K562 (cell line): ENCODE results near the gene TRPM2. TPM values are rescaled to one million over a fixed set of nuclear protein-coding genes. Genes with fewer than 3 reads are reported as not detected.

Experiments
- ATAC-seq: fragments of 200-7000 bp; cut with Tn5 transposase; 3 replicates; pipeline ENCODE4 v1.9.1; 2020; ENCODE audit warnings: moderate library complexity
- BruUV-seq: library from RNA; stranded (reverse); fragments of 400-500 nt; replicated peaks from 2 replicates; lab custom pipeline; 2021; lab: Mats Ljungman, UMichigan
- CTCF ChIA-PET: fragments of 300-600 bp; formaldehyde crosslinking; extraction: SDS; loops from one replicate; lab custom pipeline; 2021; ENCODE audit warnings: low intra/inter-chr PET ratio; lab: Yijun Ruan, JAX
- POLR2A ChIA-PET: fragments of 300-600, 350-650 bp; sonication (Branson Sonifier 250); formaldehyde crosslinking; extraction: SDS; loops from one replicate; lab custom pipeline; 2021; ENCODE audit warnings: antibody characterized with exemption, inconsistent platforms; lab: Yijun Ruan, JAX
- DNase-seq, 4 experiments: peaks; one replicate each; pipeline versions ENCODE4 v3.0.0 to v3.0.0-alpha.2; 2011 to 2018; ENCODE audit warnings: low spot score in 3 of 4, mixed read lengths in 3 of 4; ENCODE audit errors: extremely low read depth in 1 of 4
- FAIRE-seq: peaks from 2 replicates; lab custom pipeline; 2011; peaks lifted over from hg19 to GRCh38; lab: Jason Lieb, UNC
- H2AFZ ChIP-seq: 2 replicates; pipeline ENCODE4 v1.6.0; 2011; ENCODE audit warnings: low read depth, low read length, control low read depth, inconsistent platforms
- H3K27ac ChIP-seq: fragments of 200-600 bp; 3 replicates; pipeline ENCODE4 v1.8.0; 2011; ENCODE audit warnings: low read depth, mild to moderate bottlenecking, control low read depth, inconsistent platforms, low read length, moderate library complexity, mixed read lengths; ENCODE audit errors: extremely low read depth
- H3K27me3 ChIP-seq, 2 experiments: fragments of 300-600 bp in 1 of 2; 2 replicates in 1 of 2; 3 replicates in 1 of 2; pipeline versions ENCODE4 v1.6.0 to v1.8.0; 2011; ENCODE audit warnings: inconsistent platforms in 2 of 2, low read length in 2 of 2, mild to moderate bottlenecking in 1 of 2, mixed read lengths in 1 of 2, moderate library complexity in 1 of 2; ENCODE audit not compliant: control insufficient read depth in 2 of 2, insufficient read depth in 2 of 2
- H3K36me3 ChIP-seq: fragments of 300-600 bp; 3 replicates; pipeline ENCODE4 v1.8.0; 2011; ENCODE audit warnings: mild to moderate bottlenecking, low read length, inconsistent platforms; ENCODE audit not compliant: control insufficient read depth, insufficient read depth
- H3K4me1 ChIP-seq, 2 experiments: fragments of 200-600 bp in 1 of 2; replicated peaks in 1 of 2; 2 replicates in 1 of 2; 3 replicates in 1 of 2; pipeline versions ENCODE4 v1.5.1 to v1.8.0; 2011; ENCODE audit warnings: inconsistent platforms in 2 of 2, low read length in 2 of 2, mild to moderate bottlenecking in 1 of 2, mixed read lengths in 1 of 2, moderate library complexity in 1 of 2; ENCODE audit not compliant: control insufficient read depth in 2 of 2, insufficient read depth in 2 of 2
- H3K4me2 ChIP-seq: 2 replicates; pipeline ENCODE4 v1.6.1; 2011; ENCODE audit warnings: low read length, control low read depth, inconsistent platforms, mixed read lengths; ENCODE audit not compliant: insufficient read depth
- H3K4me3 ChIP-seq: fragments of 200-600 bp; sonication (generic), shearing (Covaris generic); 2 replicates; pipeline ENCODE4 v1.5.1; 2016; ENCODE audit warnings: control low read depth, inconsistent platforms
- H3K79me2 ChIP-seq: fragments of 200-600 bp; 3 replicates; pipeline ENCODE4 v1.8.0; 2011; ENCODE audit warnings: low read length, inconsistent platforms; ENCODE audit not compliant: control insufficient read depth, insufficient read depth
- H3K9ac ChIP-seq, 2 experiments: 2 replicates each; pipeline versions ENCODE4 v1.6.0 to v1.6.1; 2011; ENCODE audit warnings: low read depth in 2 of 2, low read length in 2 of 2, control low read depth in 1 of 2, inconsistent platforms in 1 of 2, mild to moderate bottlenecking in 1 of 2, mixed read lengths in 1 of 2; ENCODE audit not compliant: insufficient read depth in 1 of 2
- H3K9me1 ChIP-seq: one replicate; pipeline ENCODE4 v1.6.0; 2011; ENCODE audit warnings: inconsistent platforms, mild to moderate bottlenecking, low read length, moderate library complexity; ENCODE audit not compliant: control insufficient read depth, insufficient read depth
- H3K9me3 ChIP-seq: replicated peaks from 2 replicates; pipeline ENCODE4 v1.5.1; 2011; ENCODE audit warnings: low read depth, low read length, inconsistent platforms; ENCODE audit not compliant: control insufficient read depth, insufficient read depth
- H4K20me1 ChIP-seq: replicated peaks from 2 replicates; pipeline ENCODE4 v1.6.1; 2011; ENCODE audit warnings: low read length, inconsistent platforms, mixed read lengths; ENCODE audit not compliant: control insufficient read depth, insufficient read depth
- CEBPB ChIP-seq: fragments of 450-650 bp; IDR thresholded peaks from 2 replicates; pipeline ENCODE4 v1.6.1; 2016; ENCODE audit warnings: missing genetic modification characterization, missing compliant biosample characterization
- CEBPG ChIP-seq, 3 experiments: fragments of 200-800 bp in 1 of 3; sonication (Bioruptor generic) in 1 of 3; sonication (generic) in 1 of 3; formaldehyde crosslinking in 1 of 3; IDR thresholded peaks in 2 of 3; conservative IDR thresholded peaks in 1 of 3; 2 replicates each; pipeline versions ENCODE4 v1.6.1 to v1.8.0; 2016 to 2022; ENCODE audit warnings: missing compliant biosample characterization in 2 of 3, missing genetic modification characterization in 2 of 3, mild to moderate bottlenecking in 1 of 3, missing genetic modification reagents in 1 of 3
- CREB1 ChIP-seq, 2 experiments: sonication (generic) in 1 of 2; formaldehyde crosslinking in 1 of 2; IDR thresholded peaks; 2 replicates each; pipeline versions ENCODE4 v1.6.1 to v1.8.0; 2012 to 2022; ENCODE audit warnings: inconsistent platforms in 1 of 2, mild to moderate bottlenecking in 1 of 2, missing genetic modification reagents in 1 of 2, moderate library complexity in 1 of 2
- ZNF347 ChIP-seq: fragments of 450-650 bp; formaldehyde crosslinking; IDR thresholded peaks from 2 replicates; pipeline ENCODE4 v1.4.0; 2020; ENCODE audit warnings: low read depth, mild to moderate bottlenecking, moderate library complexity
- WGBS: fragments of 100-300 bp; shearing (Covaris generic); methylation state at CpG from one replicate; pipeline ENCODE4 v1.1.6; 2016; ENCODE audit warnings: low coverage, mixed read lengths; ENCODE audit not compliant: insufficient coverage; ENCODE audit errors: missing lambda C conversion rate; 5-methylcytosine and 5-hydroxymethylcytosine counted together
- in situ Hi-C: fragments of 300-500 bp; cut with MboI; formaldehyde crosslinking; loops from 4 replicates; pipeline ENCODE4 v1.15.0; 2018; ENCODE audit warnings: inconsistent platforms, mixed read lengths
- intact Hi-C: fragments of 100-400 bp; cut with micrococcal nuclease; formaldehyde crosslinking; loops from 2 replicates; pipeline ENCODE4 v1.14.2; 2022
- polyA plus RNA-seq, 8 experiments: library from polyadenylated mRNA; depleted of rRNA in 4 of 8; stranded (reverse) in 5 of 8; unstranded in 3 of 8; fragments of >200 nt; fragmentation: Nextera tagmentation in 2 of 8; fragmentation: Illumina TruSeq in 1 of 8; extraction: Ambion mirVana in 2 of 8; extraction: Trizol in 1 of 8; gene quantifications; 2 replicates each; pipeline versions ENCODE4 v1.2.1 to v1.2.3, GENCODE V29; 2011 to 2014; ENCODE audit warnings: inconsistent platforms in 1 of 8, missing spikeins in 1 of 8
- total RNA-seq, 7 experiments: library from RNA; depleted of rRNA in 6 of 7; stranded (reverse); fragments of >200 nt in 6 of 7; fragmentation: Illumina TruSeq in 2 of 7; extraction: Trizol in 2 of 7; gene quantifications; 2 replicates each; pipeline versions ENCODE4 v1.2.1 to v1.2.3, GENCODE V29; 2011 to 2021; ENCODE audit warnings: low replicate concordance in 1 of 7
- TF ChIP-seq, protein P1 (sequence below): IDR thresholded peaks from 2 replicates; pipeline ENCODE4 v1.6.1; 2016; ENCODE audit warnings: missing genetic modification characterization, missing compliant biosample characterization
- TF ChIP-seq, protein P2 (sequence below): fragments of 250-450 bp; sonication (Bioruptor Pico); IDR thresholded peaks from 2 replicates; pipeline ENCODE4 v1.5.1; 2021; ENCODE audit warnings: mild to moderate bottlenecking

The TRPM2 gene
- total and polyA plus RNA-seq, 9 of the 15 experiments (the other 6 are each of a cell fraction or from before 2014, with no cell fraction given), result 0.33 to 2.1 (median 0.98) TPM; not detected in 2

DNA sequence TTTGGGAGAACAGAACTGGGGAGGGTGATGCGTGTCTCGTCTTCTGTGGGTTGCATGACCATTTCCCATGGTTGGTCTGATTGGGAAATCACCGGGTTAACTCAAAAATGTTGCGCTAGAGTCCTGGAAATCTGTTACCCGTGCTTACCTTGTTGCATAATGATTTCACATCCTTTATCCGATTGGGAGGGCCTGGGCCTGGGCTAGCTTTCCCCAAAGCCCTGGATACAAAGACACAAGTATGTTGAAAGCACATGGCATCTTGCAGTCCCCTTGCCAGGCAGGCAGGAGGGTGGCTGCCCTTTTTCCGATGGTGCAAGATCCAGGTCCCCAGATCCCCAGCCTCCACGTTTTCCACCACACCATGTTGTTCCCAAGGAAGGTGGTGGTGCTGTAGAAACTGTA lies 582 bp downstream of the TRPM2 start:
- WGBS, result 3% methylated on average over 8 of the region's 8 CpGs
- in situ Hi-C loops (no loop called here), intact Hi-C loops (no loop called here)
- H3K27ac ChIP-seq, result no peak overlapping the region
- no peak for DNase-seq
- H3K27me3 ChIP-seq, result peaks cover 64 to 86% of the 10 kb centered on the region in 2 experiments
- no peak for FAIRE-seq
- no peak overlapping the region for H3K4me3 ChIP-seq
- no TSS peak for BruUV-seq
- H2AFZ ChIP-seq, result no peak overlapping the region
- no peaks in the 10 kb centered on the region; the same call in 1 of the 2 replicates for H3K9me3 ChIP-seq
- H3K4me2 ChIP-seq, result no peak overlapping the region
- no peaks in the 10 kb centered on the region; the same call in none of the 2 replicates for H4K20me1 ChIP-seq
- H3K79me2 ChIP-seq, result no peaks in the 10 kb centered on the region
- TF ChIP-seq, protein P1, sequence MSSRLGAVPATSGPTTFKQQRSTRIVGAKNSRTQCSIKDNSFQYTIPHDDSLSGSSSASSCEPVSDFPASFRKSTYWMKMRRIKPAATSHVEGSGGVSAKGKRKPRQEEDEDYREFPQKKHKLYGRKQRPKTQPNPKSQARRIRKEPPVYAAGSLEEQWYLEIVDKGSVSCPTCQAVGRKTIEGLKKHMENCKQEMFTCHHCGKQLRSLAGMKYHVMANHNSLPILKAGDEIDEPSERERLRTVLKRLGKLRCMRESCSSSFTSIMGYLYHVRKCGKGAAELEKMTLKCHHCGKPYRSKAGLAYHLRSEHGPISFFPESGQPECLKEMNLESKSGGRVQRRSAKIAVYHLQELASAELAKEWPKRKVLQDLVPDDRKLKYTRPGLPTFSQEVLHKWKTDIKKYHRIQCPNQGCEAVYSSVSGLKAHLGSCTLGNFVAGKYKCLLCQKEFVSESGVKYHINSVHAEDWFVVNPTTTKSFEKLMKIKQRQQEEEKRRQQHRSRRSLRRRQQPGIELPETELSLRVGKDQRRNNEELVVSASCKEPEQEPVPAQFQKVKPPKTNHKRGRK (tag), result no peak
- TF ChIP-seq CEBPB (tag) (peak; percentile 86), ZNF347 (CRISPR knock-in tag) (no peak), CREB1 (IDR thresholded peaks at IDR 0.05) (no peak), CREB1 (CRISPR knock-in tag; IDR thresholded peaks at IDR 0.05) (no peak), CEBPG (CRISPR knock-in tag; IDR thresholded peaks at IDR 0.05) (no peak), CEBPG (tag; conservative IDR thresholded peaks at IDR 0.05 in 1 of 2, IDR thresholded peaks at IDR 0.05 in 1 of 2) (peak; percentile 37 to 80; a peak in 3 of 4 replicates)
- TF ChIP-seq, protein P2, sequence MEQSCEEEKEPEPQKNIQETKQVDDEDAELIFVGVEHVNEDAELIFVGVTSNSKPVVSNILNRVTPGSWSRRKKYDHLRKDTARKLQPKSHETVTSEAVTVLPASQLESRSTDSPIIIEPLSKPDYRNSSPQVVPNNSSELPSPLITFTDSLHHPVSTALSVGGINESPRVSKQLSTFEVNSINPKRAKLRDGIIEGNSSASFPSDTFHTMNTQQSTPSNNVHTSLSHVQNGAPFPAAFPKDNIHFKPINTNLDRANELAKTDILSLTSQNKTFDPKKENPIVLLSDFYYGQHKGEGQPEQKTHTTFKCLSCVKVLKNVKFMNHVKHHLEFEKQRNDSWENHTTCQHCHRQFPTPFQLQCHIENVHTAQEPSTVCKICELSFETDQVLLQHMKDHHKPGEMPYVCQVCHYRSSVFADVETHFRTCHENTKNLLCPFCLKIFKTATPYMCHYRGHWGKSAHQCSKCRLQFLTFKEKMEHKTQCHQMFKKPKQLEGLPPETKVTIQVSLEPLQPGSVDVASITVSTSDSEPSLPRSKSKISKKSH (CRISPR knock-in tag), result no peak
- no peak overlapping the region for H3K9ac ChIP-seq
- no peak for ATAC-seq
- H3K4me1 ChIP-seq, result peaks cover 0 to 11% of the 10 kb centered on the region in 2 experiments; a peak in 1 of 5 replicates
- H3K9me1 ChIP-seq, result no peaks in the 10 kb centered on the region
- H3K36me3 ChIP-seq, result no peaks in the 10 kb centered on the region
- ChIA-PET CTCF (no interaction called here), POLR2A (interaction anchor here (1.3 to 2.2 kb wide), 2 partner anchors 10 to 13 kb away, joined by 3 to 5 read pairs; no protein-coding TSS in a partner anchor)
